Measurements from ENCODE around the gene GRN.

DNA sequence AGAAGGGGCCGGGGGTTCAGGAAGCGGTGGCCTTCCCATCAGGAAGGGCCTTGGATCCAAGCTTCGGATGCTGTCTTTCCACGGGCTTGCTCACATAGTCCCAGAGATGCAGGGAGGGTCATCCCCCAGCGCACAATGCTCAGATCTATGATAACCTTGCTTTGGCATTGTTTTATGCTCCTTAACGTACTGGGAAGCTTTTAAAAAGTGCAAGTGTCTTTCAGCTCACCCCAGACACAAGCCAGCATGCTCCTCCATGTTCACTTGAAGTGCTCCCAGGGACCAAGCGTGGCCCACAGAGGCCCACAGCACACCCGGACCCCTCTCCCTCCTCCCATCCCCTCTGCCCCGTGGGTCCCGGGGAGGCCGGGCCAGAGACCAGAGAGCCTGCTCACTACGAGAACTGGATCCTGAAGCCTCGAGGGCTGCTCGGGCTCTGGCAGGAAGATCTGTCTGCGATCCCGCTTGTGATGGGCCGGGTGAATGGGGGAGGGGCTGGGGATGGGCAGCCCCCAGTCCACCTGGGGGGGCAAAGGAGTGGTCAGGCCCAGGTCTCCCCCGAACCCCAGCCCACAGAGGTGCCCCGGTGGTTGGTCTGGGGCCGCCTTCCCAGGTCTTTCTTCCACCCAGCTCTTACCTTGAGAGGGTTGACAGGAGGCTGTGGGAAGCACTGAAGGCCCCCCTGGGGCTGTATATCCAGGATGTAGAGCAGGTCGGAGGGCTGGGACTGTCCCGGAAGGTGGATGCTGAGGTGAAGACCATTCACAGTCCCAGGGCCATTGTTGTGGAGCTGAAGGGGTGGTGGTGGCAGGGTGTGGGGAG lies 30.3 kb downstream of the GRN start:
- TF ChIP-seq, protein P1, sequence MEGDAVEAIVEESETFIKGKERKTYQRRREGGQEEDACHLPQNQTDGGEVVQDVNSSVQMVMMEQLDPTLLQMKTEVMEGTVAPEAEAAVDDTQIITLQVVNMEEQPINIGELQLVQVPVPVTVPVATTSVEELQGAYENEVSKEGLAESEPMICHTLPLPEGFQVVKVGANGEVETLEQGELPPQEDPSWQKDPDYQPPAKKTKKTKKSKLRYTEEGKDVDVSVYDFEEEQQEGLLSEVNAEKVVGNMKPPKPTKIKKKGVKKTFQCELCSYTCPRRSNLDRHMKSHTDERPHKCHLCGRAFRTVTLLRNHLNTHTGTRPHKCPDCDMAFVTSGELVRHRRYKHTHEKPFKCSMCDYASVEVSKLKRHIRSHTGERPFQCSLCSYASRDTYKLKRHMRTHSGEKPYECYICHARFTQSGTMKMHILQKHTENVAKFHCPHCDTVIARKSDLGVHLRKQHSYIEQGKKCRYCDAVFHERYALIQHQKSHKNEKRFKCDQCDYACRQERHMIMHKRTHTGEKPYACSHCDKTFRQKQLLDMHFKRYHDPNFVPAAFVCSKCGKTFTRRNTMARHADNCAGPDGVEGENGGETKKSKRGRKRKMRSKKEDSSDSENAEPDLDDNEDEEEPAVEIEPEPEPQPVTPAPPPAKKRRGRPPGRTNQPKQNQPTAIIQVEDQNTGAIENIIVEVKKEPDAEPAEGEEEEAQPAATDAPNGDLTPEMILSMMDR (conservative IDR thresholded peaks at IDR 0.05; ENCODE audit: low read depth, low read length): no peak
- TF ChIP-seq EZH2 (IDR thresholded peaks at IDR 0.05; ENCODE audit: low read length, unreplicated experiment): no peak
